Neural crest cell (in vitro differentiated cells): ENCODE measurements around the gene CCDC51. TPM values are rescaled to one million over a fixed set of nuclear protein-coding genes. Genes with fewer than 3 reads are reported as not detected.

Experiments
- DNase-seq: peaks from one replicate; pipeline ENCODE4 v3.0.0; 2021; ENCODE audit warnings: low read depth, mixed read lengths, low spot score
- H3K27ac Mint-ChIP-seq: one replicate; pipeline ENCODE4 v1.8.0; 2021; ENCODE audit warnings: mild to moderate bottlenecking, mixed read lengths; ENCODE audit not compliant: unreplicated experiment
- H3K27me3 Mint-ChIP-seq: 2 replicates; pipeline ENCODE4 v1.8.0; 2021; ENCODE audit warnings: low read depth, mild to moderate bottlenecking, mixed read lengths
- H3K36me3 Mint-ChIP-seq: 2 replicates; pipeline ENCODE4 v1.8.0; 2021; ENCODE audit warnings: low read depth, mild to moderate bottlenecking, mixed read lengths
- H3K4me1 Mint-ChIP-seq: 2 replicates; pipeline ENCODE4 v1.8.0; 2021; ENCODE audit warnings: mixed read lengths
- H3K4me3 Mint-ChIP-seq: one replicate; pipeline ENCODE4 v1.8.0; 2021; ENCODE audit warnings: mild to moderate bottlenecking, mixed read lengths
- H3K9me3 Mint-ChIP-seq: 2 replicates; pipeline ENCODE4 v1.8.0; 2021; ENCODE audit warnings: mixed read lengths
- total RNA-seq: library from RNA; stranded (reverse); gene quantifications from 2 replicates; pipeline ENCODE4 v1.2.1, GENCODE V29; 2021
- TF ChIP-seq, protein P1 (sequence below): fragments of 200-600 bp; sonication (generic); conservative IDR thresholded peaks from 2 replicates; pipeline ENCODE4 v1.5.0; 2021; ENCODE audit warnings: antibody characterized with exemption, mild to moderate bottlenecking

The CCDC51 gene
- total RNA-seq, 1 donor from 2014 or later = 12.4 TPM

DNA sequence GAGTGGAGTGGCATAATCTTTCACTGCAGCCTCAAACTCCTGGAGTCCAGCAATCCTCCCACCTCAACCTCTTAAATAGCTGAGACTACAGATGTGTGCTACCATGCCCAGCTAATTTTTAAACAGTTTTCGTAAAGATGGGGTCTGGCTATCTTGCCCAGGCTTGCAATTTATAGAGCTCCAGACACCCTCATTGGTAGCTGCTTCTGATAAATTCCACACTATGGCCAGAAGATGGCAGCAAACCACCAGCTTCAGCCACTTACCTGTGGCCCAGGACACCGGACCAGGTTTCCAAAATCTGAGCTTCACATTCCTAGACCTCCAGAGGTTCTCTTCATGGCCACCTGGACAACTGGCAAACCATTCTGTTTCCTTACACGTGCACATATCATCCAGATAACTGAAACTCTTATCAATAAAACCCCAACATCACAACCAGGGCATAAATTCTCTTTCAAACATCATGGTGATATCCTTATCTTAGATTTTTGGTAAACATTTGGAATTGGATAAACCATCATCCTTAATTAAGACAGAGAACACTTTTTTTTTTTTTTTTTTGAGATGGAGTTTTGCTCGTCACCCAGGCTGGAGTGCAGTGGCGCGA lies 39.0 kb downstream of the CCDC51 start:
- H3K27ac Mint-ChIP-seq = peak overlapping the region; percentile 75
- peak overlapping the region; percentile 78 for H3K4me3 Mint-ChIP-seq
- TF ChIP-seq, protein P1, sequence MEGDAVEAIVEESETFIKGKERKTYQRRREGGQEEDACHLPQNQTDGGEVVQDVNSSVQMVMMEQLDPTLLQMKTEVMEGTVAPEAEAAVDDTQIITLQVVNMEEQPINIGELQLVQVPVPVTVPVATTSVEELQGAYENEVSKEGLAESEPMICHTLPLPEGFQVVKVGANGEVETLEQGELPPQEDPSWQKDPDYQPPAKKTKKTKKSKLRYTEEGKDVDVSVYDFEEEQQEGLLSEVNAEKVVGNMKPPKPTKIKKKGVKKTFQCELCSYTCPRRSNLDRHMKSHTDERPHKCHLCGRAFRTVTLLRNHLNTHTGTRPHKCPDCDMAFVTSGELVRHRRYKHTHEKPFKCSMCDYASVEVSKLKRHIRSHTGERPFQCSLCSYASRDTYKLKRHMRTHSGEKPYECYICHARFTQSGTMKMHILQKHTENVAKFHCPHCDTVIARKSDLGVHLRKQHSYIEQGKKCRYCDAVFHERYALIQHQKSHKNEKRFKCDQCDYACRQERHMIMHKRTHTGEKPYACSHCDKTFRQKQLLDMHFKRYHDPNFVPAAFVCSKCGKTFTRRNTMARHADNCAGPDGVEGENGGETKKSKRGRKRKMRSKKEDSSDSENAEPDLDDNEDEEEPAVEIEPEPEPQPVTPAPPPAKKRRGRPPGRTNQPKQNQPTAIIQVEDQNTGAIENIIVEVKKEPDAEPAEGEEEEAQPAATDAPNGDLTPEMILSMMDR = peak; percentile 85
- no peaks in the 10 kb centered on the region for H3K9me3 Mint-ChIP-seq
- peaks cover 8% of the 10 kb centered on the region for H3K36me3 Mint-ChIP-seq
- H3K27me3 Mint-ChIP-seq = peaks cover under 1% of the 10 kb centered on the region
- H3K4me1 Mint-ChIP-seq = no peaks in the 10 kb centered on the region
- DNase-seq = no peak

- no peak for DNase-seq
- no peak overlapping the region for H3K27ac Mint-ChIP-seq
- no peaks in the 10 kb centered on the region for H3K9me3 Mint-ChIP-seq
Measured at GRCh38 chr3:48399387-48400172, 40.3 kb downstream of the CCDC51 start.

GRCh38 chr3:48398701-48399386 lies 41.1 kb downstream of the CCDC51 start:
- no peaks in the 10 kb centered on the region for H3K4me1 Mint-ChIP-seq
- peaks cover 8% of the 10 kb centered on the region for H3K36me3 Mint-ChIP-seq
- no peak for DNase-seq
- H3K27ac Mint-ChIP-seq = no peak overlapping the region
- peaks cover 4% of the 10 kb centered on the region for H3K27me3 Mint-ChIP-seq
- TF ChIP-seq, protein P1 = no peak
- H3K4me3 Mint-ChIP-seq = no peak overlapping the region
- H3K9me3 Mint-ChIP-seq = no peaks in the 10 kb centered on the region

More at GRCh38 chr3:48399387-48400172, 40.3 kb downstream of the CCDC51 start:
- TF ChIP-seq, protein P1 = no peak
- no peak overlapping the region for H3K4me3 Mint-ChIP-seq
- H3K36me3 Mint-ChIP-seq = peaks cover 8% of the 10 kb centered on the region
- no peaks in the 10 kb centered on the region for H3K4me1 Mint-ChIP-seq
- peaks cover 4% of the 10 kb centered on the region for H3K27me3 Mint-ChIP-seq

DNA sequence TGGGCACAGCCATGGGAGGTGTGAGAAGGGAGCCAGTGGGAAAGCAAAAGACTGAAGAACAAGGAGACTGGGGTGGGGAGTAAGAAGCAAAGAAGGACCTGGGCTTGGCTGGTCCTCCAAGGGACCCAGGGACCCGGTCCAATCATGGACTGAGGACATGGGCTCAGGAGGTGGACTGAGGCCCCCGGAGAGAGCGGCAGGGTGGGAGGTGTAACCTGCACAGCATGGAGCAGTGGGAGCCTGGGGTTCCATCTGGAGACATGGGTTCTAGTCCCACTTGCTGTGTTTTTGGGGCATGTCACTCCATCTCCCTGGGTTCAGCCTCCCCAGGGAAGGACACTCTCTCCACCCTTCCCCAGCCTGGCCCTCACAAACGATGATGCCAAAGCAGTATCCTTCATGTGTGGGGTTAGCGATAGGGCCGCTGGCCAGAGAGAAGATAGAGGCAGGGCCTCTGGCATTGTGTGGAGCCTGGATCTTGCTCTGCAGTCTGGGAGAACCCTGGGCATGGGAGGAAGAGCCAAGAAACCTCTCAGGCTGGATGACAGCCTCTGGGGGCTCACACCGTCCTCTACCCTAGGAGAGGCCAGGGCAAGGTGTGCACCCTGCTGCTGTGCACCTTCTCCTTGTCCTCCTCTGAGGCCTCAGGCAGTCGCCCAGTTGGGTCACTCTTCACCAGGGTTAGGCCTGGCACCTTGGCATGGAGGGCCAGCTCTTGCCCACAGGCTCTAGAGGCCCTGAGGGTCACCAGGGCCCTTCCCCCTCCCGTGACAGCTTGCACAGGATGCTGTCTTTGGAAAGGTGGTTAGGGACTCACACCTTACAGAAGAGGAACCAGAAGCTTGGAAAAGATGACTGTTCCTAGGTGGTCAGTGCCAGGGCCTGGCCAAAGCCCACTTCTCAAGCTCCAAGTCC lies 41.9 kb downstream of the CCDC51 start:
- H3K27me3 Mint-ChIP-seq = peaks cover 4% of the 10 kb centered on the region
- H3K9me3 Mint-ChIP-seq = no peaks in the 10 kb centered on the region
- H3K36me3 Mint-ChIP-seq = peaks cover 5% of the 10 kb centered on the region
- H3K4me1 Mint-ChIP-seq = no peaks in the 10 kb centered on the region
- H3K4me3 Mint-ChIP-seq = no peak overlapping the region
- no peak for DNase-seq
- H3K27ac Mint-ChIP-seq = no peak overlapping the region
- TF ChIP-seq, protein P1 = no peak

GRCh38 chr3:48395714-48396113 lies 44.2 kb downstream of the CCDC51 start:
- TF ChIP-seq, protein P1 = no peak
- H3K27me3 Mint-ChIP-seq = peaks cover 4% of the 10 kb centered on the region
- DNase-seq = no peak
- H3K4me1 Mint-ChIP-seq = no peaks in the 10 kb centered on the region
- no peak overlapping the region for H3K27ac Mint-ChIP-seq
- no peak overlapping the region for H3K4me3 Mint-ChIP-seq
- peaks cover 4% of the 10 kb centered on the region for H3K9me3 Mint-ChIP-seq
- peaks cover 1% of the 10 kb centered on the region for H3K36me3 Mint-ChIP-seq
